Muscle of leg (tissue), 11 donors: ENCODE data around the gene SLIT1. TPM values are rescaled to one million over a fixed set of nuclear protein-coding genes. Genes with fewer than 3 reads are reported as not detected.

ENCODE experiments used
- DNase-seq: peaks from one replicate; pipeline ENCODE4 v3.0.0; 2013
- H3K27ac ChIP-seq: one replicate; pipeline ENCODE4 v1.5.1; 2013; ENCODE audit warnings: mild to moderate bottlenecking, low read length, control low read depth
- H3K27me3 ChIP-seq: one replicate; pipeline ENCODE4 v1.6.1; 2013; ENCODE audit warnings: low read length; ENCODE audit not compliant: control insufficient read depth, insufficient read depth
- H3K36me3 ChIP-seq: one replicate; pipeline ENCODE4 v1.6.1; 2013; ENCODE audit warnings: low read length; ENCODE audit not compliant: control insufficient read depth, insufficient read depth
- H3K4me1 ChIP-seq: one replicate; pipeline ENCODE4 v1.6.1; 2013; ENCODE audit warnings: low read length; ENCODE audit not compliant: control insufficient read depth, insufficient read depth
- H3K4me3 ChIP-seq: one replicate; pipeline ENCODE4 v1.5.1; 2013; ENCODE audit warnings: low read length, control low read depth
- H3K9me3 ChIP-seq: replicated peaks from 2 replicates; pipeline ENCODE4 v1.6.1; 2013; ENCODE audit warnings: low read depth, low read length; ENCODE audit not compliant: control insufficient read depth
- WGBS: methylation state at CpG from one replicate; pipeline ENCODE4 v1.1.5; 2013; ENCODE audit warnings: missing lambda C conversion rate; ENCODE audit not compliant: insufficient coverage; 5-methylcytosine and 5-hydroxymethylcytosine counted together
- polyA plus RNA-seq, 8 donors: library from polyadenylated mRNA; unstranded; fragments of 120-200 nt; gene quantifications; one replicate each; pipeline versions ENCODE4 v1.2.1 to v1.2.3, GENCODE V29; 2013; ENCODE audit warnings: inconsistent platforms in 1 of 8, low replicate concordance in 1 of 8; ENCODE audit not compliant: insufficient read length in 8 of 8, insufficient read depth in 1 of 8
- total RNA-seq: library from RNA; stranded (reverse); fragments of 120-200 nt; gene quantifications from one replicate; pipeline ENCODE4 v1.2.4, GENCODE V29; 2013

SLIT1 gene
- total and polyA plus RNA-seq, 9 donors, result 0.35 to 1.4 (median 1.1) TPM

GRCh38 chr10:97006364-97006763, 179.4 kb downstream of the SLIT1 start:
- Histone ChIP-seq H3K9me3 (peaks cover 2% of the 10 kb centered on the region), H3K36me3 (no peaks in the 10 kb centered on the region), H3K27ac (no peak overlapping the region), H3K4me3 (no peak overlapping the region), H3K4me1 (no peaks in the 10 kb centered on the region), H3K27me3 (no peaks in the 10 kb centered on the region)
- no peak for DNase-seq
- 71% methylated on average over 5 of the region's 6 CpGs for WGBS

GRCh38 chr10:97005349-97005748, 180.4 kb downstream of the SLIT1 start:
- 87% methylated on average over 5 of the region's 5 CpGs for WGBS
- Histone ChIP-seq H3K27me3 (no peaks in the 10 kb centered on the region), H3K4me1 (no peaks in the 10 kb centered on the region), H3K9me3 (peaks cover 2% of the 10 kb centered on the region), H3K4me3 (no peak overlapping the region), H3K36me3 (no peaks in the 10 kb centered on the region), H3K27ac (no peak overlapping the region)
- no peak for DNase-seq

- Histone ChIP-seq H3K9me3 (peaks cover 2% of the 10 kb centered on the region), H3K4me1 (no peaks in the 10 kb centered on the region), H3K27me3 (no peaks in the 10 kb centered on the region), H3K36me3 (no peaks in the 10 kb centered on the region), H3K4me3 (no peak overlapping the region), H3K27ac (no peak overlapping the region)
- WGBS, result 89% methylated on average over 8 of the region's 10 CpGs
- no peak for DNase-seq
These were observed 181.2 kb downstream of the SLIT1 start for GRCh38 chr10:97004591-97004990.

- peaks cover 2% of the 10 kb centered on the region for H3K9me3 ChIP-seq
- H3K4me1 ChIP-seq, result no peaks in the 10 kb centered on the region
- no peak overlapping the region for H3K4me3 ChIP-seq
- no peaks in the 10 kb centered on the region for H3K27me3 ChIP-seq
- 85% methylated on average over 7 of the region's 8 CpGs for WGBS
- H3K36me3 ChIP-seq, result no peaks in the 10 kb centered on the region
- no peak for DNase-seq
- H3K27ac ChIP-seq, result no peak overlapping the region
These were observed 182.0 kb downstream of the SLIT1 start for GRCh38 chr10:97003804-97004201.

GRCh38 chr10:97003151-97003803, 182.5 kb downstream of the SLIT1 start:
- Histone ChIP-seq H3K9me3 (peaks cover 2% of the 10 kb centered on the region), H3K27me3 (no peaks in the 10 kb centered on the region)
- 87% methylated on average over 12 of the region's 13 CpGs for WGBS

GRCh38 chr10:97002670-97003069, 183.1 kb downstream of the SLIT1 start:
- no peak for DNase-seq
- WGBS, result 92% methylated on average over 14 of the region's 16 CpGs
- Histone ChIP-seq H3K36me3 (no peaks in the 10 kb centered on the region), H3K4me3 (no peak overlapping the region), H3K4me1 (no peaks in the 10 kb centered on the region), H3K27ac (no peak overlapping the region), H3K27me3 (no peaks in the 10 kb centered on the region), H3K9me3 (peaks cover 2% of the 10 kb centered on the region)

More at GRCh38 chr10:97003151-97003803, 182.5 kb downstream of the SLIT1 start:
- Histone ChIP-seq H3K4me3 (no peak overlapping the region), H3K4me1 (no peaks in the 10 kb centered on the region), H3K27ac (no peak overlapping the region), H3K36me3 (no peaks in the 10 kb centered on the region)
- no peak for DNase-seq

GRCh38 chr10:97001183-97001991, 184.4 kb downstream of the SLIT1 start:
- 90% methylated on average over 12 of the region's 17 CpGs for WGBS
- DNase-seq, result no peak
- no peaks in the 10 kb centered on the region for H3K9me3 ChIP-seq
- no peaks in the 10 kb centered on the region for H3K27me3 ChIP-seq
- H3K4me1 ChIP-seq, result no peaks in the 10 kb centered on the region
- H3K36me3 ChIP-seq, result no peaks in the 10 kb centered on the region
- no peak overlapping the region for H3K27ac ChIP-seq
- H3K4me3 ChIP-seq, result no peak overlapping the region

- 83% methylated on average over 23 of the region's 25 CpGs for WGBS
- Histone ChIP-seq H3K27me3 (no peaks in the 10 kb centered on the region), H3K36me3 (no peaks in the 10 kb centered on the region), H3K9me3 (no peaks in the 10 kb centered on the region), H3K4me3 (no peak overlapping the region), H3K27ac (no peak overlapping the region), H3K4me1 (no peaks in the 10 kb centered on the region)
- DNase-seq, result no peak
These were observed 185.1 kb downstream of the SLIT1 start for GRCh38 chr10:97000487-97001182.

GRCh38 chr10:96999987-97000386, 185.8 kb downstream of the SLIT1 start:
- no peak for DNase-seq
- Histone ChIP-seq H3K27me3 (no peaks in the 10 kb centered on the region), H3K4me3 (no peak overlapping the region), H3K4me1 (no peaks in the 10 kb centered on the region), H3K27ac (no peak overlapping the region), H3K36me3 (no peaks in the 10 kb centered on the region), H3K9me3 (no peaks in the 10 kb centered on the region)
- no CpG with 5 or more reads among the region's 4 CpGs for WGBS

GRCh38 chr10:96999337-96999736, 186.4 kb downstream of the SLIT1 start:
- H3K36me3 ChIP-seq, result no peaks in the 10 kb centered on the region
- DNase-seq, result no peak
- no peak overlapping the region for H3K27ac ChIP-seq
- WGBS, result 85% methylated on average over 2 of the region's 4 CpGs
- no peaks in the 10 kb centered on the region for H3K4me1 ChIP-seq
- no peak overlapping the region for H3K4me3 ChIP-seq
- H3K9me3 ChIP-seq, result no peaks in the 10 kb centered on the region
- no peaks in the 10 kb centered on the region for H3K27me3 ChIP-seq
